Forelimb muscle (tissue), 1 donor: Measurements from ENCODE around the gene HSD17B14. TPM values are rescaled to one million over a fixed set of nuclear protein-coding genes. Genes with fewer than 3 reads are reported as not detected.
"Not testable (repeated sequence)": the region's sequence is repeated elsewhere in the genome, so short reads cannot be mapped to it uniquely, and the experiment has no call there.

Source experiments
- DNase-seq: peaks from one replicate; pipeline ENCODE4 v3.0.0-alpha.2; 2013; ENCODE audit warnings: low read depth
- polyA plus RNA-seq: library from polyadenylated mRNA; unstranded; fragments of 120-200 nt; gene quantifications from one replicate; pipeline ENCODE4 v1.2.1, GENCODE V29; 2013; ENCODE audit not compliant: insufficient read length

Gene HSD17B14
- polyA plus RNA-seq, 1 donor: 3.1 TPM

GRCh38 chr19:48867746-48868113 lies 31.4 kb upstream of the HSD17B14 start:
- DNase-seq: no peak

- no peak for DNase-seq
Observed at GRCh38 chr19:48867123-48867745, 30.9 kb upstream of the HSD17B14 start.

GRCh38 chr19:48866692-48867091 lies 30.4 kb upstream of the HSD17B14 start:
- no peak for DNase-seq

- DNase-seq: no peak
Observed at GRCh38 chr19:48862827-48863226, 26.5 kb upstream of the HSD17B14 start.

- no peak for DNase-seq
Observed at GRCh38 chr19:48861313-48861712, 25.0 kb upstream of the HSD17B14 start.

- DNase-seq: no peak
Observed at GRCh38 chr19:48859711-48860572, 23.7 kb upstream of the HSD17B14 start.

- no peak for DNase-seq
Observed at GRCh38 chr19:48858984-48859710, 22.9 kb upstream of the HSD17B14 start.

- no peak for DNase-seq
Observed at GRCh38 chr19:48856921-48857320, 20.6 kb upstream of the HSD17B14 start.

GRCh38 chr19:48854103-48854502 lies 17.8 kb upstream of the HSD17B14 start:
- DNase-seq: no peak

- DNase-seq: no peak
Observed at GRCh38 chr19:48853483-48853882, 17.2 kb upstream of the HSD17B14 start.

- DNase-seq: no peak
Observed at GRCh38 chr19:48852292-48852691, 16.0 kb upstream of the HSD17B14 start.

GRCh38 chr19:48846659-48847058 lies 10.4 kb upstream of the HSD17B14 start:
- not testable (repeated sequence) for DNase-seq

- no peak for DNase-seq
Observed at GRCh38 chr19:48845384-48845783, 9.1 kb upstream of the HSD17B14 start.

- no peak for DNase-seq
Observed at GRCh38 chr19:48844472-48844871, 8.2 kb upstream of the HSD17B14 start.

GRCh38 chr19:48842789-48843162 lies 6.5 kb upstream of the HSD17B14 start:
- DNase-seq: no peak

- DNase-seq: no peak
Observed at GRCh38 chr19:48841571-48841970, 5.3 kb upstream of the HSD17B14 start.

GRCh38 chr19:48841047-48841446 lies 4.8 kb upstream of the HSD17B14 start:
- DNase-seq: no peak

GRCh38 chr19:48837687-48838086 lies 1.4 kb upstream of the HSD17B14 start:
- DNase-seq: no peak

- peak; percentile 45 for DNase-seq
Observed at GRCh38 chr19:48837051-48837524, 797 bp upstream of the HSD17B14 start.

- peak; percentile 54 for DNase-seq
Observed at GRCh38 chr19:48835734-48836088, 580 bp downstream of the HSD17B14 start.

GRCh38 chr19:48833977-48834376 lies 2.3 kb downstream of the HSD17B14 start:
- no peak for DNase-seq

GRCh38 chr19:48833049-48833448 lies 3.2 kb downstream of the HSD17B14 start:
- no peak for DNase-seq

GRCh38 chr19:48830965-48831364 lies 5.3 kb downstream of the HSD17B14 start:
- DNase-seq: no peak
